ENCODE measurements around the gene CCDC51. TPM values are rescaled to one million over a fixed set of nuclear protein-coding genes. Genes with fewer than 3 reads are reported as not detected.

Gene CCDC51
- total and polyA plus RNA-seq, 9 of the 15 experiments (the other 6 are each of a cell fraction or from before 2014, with no cell fraction given), result 6.5 to 18.6 (median 15.7) TPM

GRCh38 chr3:48429960-48430707 lies 9.8 kb downstream of the CCDC51 start, which contains the start of gene PLXNB1 (continued):
- peak; percentile 95 for TF ChIP-seq ZNF740 (CRISPR knock-in tag; IDR thresholded peaks at IDR 0.05)
- peak in 1 of 2 experiments; percentile 80; a peak in 2 of 4 replicates for TF ChIP-seq ZNF740 (tag; IDR thresholded peaks at IDR 0.05)
- TF ChIP-seq MNT (conservative IDR thresholded peaks at IDR 0.05), result peak in 1 of 2 experiments; percentile 64; a peak in 2 of 4 replicates
- no peak for TF ChIP-seq TEAD2 (tag; IDR thresholded peaks at IDR 0.05)
- no peak for TF ChIP-seq SRSF1 (IDR thresholded peaks at IDR 0.05; ENCODE audit: low read depth, low read length)
- TF ChIP-seq JUNB (CRISPR knock-in tag; conservative IDR thresholded peaks at IDR 0.05), result no peak
- no peak for TF ChIP-seq RFX1 (IDR thresholded peaks at IDR 0.05)
- TF ChIP-seq MTA1 (IDR thresholded peaks at IDR 0.05; ENCODE audit: borderline replicate concordance), result no peak
- TF ChIP-seq ARID1B (IDR thresholded peaks at IDR 0.05), result peak; percentile 38; the same call in 1 of the 2 replicates
- no peak for TF ChIP-seq STAT6 (CRISPR knock-in tag; IDR thresholded peaks at IDR 0.05)
- peak; percentile 56; the same call in 1 of the 2 replicates for TF ChIP-seq ZBTB7A (IDR thresholded peaks at IDR 0.05; ENCODE audit: borderline replicate concordance, control insufficient read depth, low read depth, low read length)
- TF ChIP-seq POLR2A (conservative IDR thresholded peaks at IDR 0.05), result peak; percentile 42; the same call in 1 of the 2 replicates
- peak; percentile 14 for TF ChIP-seq TAF1 (IDR thresholded peaks at IDR 0.05; ENCODE audit: control insufficient read depth, extremely low read depth, insufficient read depth, low read length, severe bottlenecking)
- no peak for TF ChIP-seq NR2C2 (CRISPR knock-in tag; IDR thresholded peaks at IDR 0.05)
- no peak for TF ChIP-seq NR2C2 (tag; IDR thresholded peaks at IDR 0.05)
- TF ChIP-seq JUND (IDR thresholded peaks at IDR 0.05; ENCODE audit: borderline replicate concordance, low read depth, low read length), result peak; percentile 37; the same call in 1 of the 2 replicates
- no peak for TF ChIP-seq JUND (tag; IDR thresholded peaks at IDR 0.05; ENCODE audit: borderline replicate concordance, low read depth, low read length)
- TF ChIP-seq IRF9 (tag; IDR thresholded peaks at IDR 0.05), result no peak
- peak; percentile 44; the same call in 1 of the 2 replicates for TF ChIP-seq CREM (IDR thresholded peaks at IDR 0.05; ENCODE audit: low read depth)
- TF ChIP-seq RUNX1 (IDR thresholded peaks at IDR 0.05; ENCODE audit: low read depth), result no peak
- TF ChIP-seq ZBTB12 (CRISPR knock-in tag; IDR thresholded peaks at IDR 0.05), result no peak

Measured in K562 (cell line).